SH-SY5Y (cell line): ENCODE measurements around the gene MAPK12.

ENCODE experiments used
- GATA2 ChIP-seq: IDR thresholded peaks from 2 replicates; pipeline ENCODE4 v1.6.1; 2011; ENCODE audit warnings: mild to moderate bottlenecking, low read depth, low read length
- GATA3 ChIP-seq: IDR thresholded peaks from 2 replicates; pipeline ENCODE4 v1.6.1; 2011; ENCODE audit warnings: low read depth, mild to moderate bottlenecking, low read length, moderate library complexity

Gene MAPK12

DNA sequence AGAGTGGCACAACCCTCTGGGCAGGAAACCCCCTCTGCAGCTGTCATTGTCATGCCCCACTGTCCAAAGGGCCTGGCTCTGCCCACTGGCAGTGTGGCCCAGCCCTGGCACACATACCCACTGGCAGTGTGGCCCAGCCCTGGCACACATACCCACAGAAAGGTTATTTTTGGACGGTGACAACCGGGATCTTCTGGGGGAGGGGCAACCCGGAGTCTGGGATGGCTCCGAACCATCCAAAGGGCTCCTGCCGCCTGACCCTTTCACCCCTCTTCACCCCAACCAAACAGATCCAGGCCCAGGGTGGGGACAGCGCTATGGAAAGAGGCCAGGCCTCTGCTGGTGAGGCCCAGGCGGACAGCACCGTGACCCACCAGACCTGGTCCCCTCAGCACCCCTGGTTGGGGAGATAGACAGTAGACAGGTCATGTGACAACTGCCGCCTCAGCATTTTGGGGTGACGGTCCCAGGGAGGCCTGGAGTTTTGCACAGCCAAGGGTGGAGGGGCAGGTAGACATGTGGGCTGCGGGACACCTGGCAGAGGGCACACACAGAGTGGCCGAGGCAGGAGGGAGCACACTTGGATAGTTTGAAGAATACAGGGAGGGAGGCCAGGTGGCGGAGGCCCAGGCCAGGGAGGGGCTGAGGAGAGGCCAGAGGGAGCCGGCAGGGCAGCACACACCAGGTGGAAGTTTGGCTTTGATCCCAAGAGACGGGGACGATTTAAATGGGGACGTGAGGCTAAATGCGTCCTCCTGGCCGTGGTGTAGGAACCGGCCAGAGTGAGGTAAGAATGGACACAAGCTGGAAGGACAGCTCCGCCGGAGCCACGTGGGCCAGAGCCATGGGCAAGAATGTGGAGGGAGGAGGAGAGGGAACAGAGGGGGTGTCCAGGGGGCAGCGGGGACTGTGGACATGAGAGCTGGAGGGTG, 2.9 kb downstream of the MAPK12 start:
- TF ChIP-seq GATA2: no peak
- no peak for TF ChIP-seq GATA3

DNA sequence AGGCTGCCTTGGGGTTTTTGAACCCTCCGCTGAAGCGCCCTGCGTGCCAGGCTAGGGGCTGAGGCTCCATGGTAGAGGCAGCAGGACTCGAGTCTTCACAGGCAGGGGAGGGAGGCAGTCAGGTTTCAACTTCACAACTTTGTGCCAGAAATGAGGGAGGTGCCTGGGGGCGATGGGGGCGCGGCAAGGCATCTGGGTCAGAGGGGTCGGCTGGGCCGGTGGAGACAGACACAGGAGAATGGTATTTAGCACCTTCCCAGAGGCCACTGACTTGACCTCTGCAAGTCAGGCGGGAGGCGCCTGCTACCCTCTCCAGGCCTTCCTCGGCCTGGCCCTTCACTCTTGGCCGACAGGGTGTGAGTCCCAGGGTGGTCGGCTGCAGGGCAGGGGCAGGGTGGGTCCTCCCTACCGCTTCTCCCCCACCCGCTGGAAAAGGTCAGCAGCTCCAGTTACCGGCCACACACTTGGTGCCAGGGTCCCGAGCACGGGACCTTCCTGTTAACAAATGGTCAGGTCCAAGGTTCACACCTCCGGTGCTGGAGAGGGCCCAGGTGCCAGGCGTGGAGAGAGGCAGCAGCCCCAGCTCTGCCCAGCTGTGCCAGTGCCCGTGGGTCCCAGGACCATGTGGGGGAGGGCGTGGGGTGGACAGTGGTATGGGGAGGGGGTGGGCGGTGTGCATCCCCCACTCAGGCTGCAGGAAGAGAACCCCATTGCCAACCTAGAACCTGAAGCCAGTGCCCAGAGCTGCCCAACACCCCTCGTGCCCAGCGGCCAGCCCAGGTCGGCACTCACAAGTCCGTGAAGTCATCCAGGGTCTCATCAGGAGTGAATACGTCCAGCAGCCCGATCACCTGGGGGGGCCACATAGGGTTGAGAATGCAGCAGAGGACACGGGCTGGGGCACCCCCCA, 3.8 kb downstream of the MAPK12 start:
- TF ChIP-seq GATA3 (no peak), GATA2 (no peak)

- TF ChIP-seq GATA2 (no peak), GATA3 (no peak)
Measured at GRCh38 chr22:50257041-50257440, 4.4 kb downstream of the MAPK12 start.

- TF ChIP-seq GATA3: no peak
- TF ChIP-seq GATA2: no peak
Measured at GRCh38 chr22:50256258-50256862, 5.1 kb downstream of the MAPK12 start.

DNA sequence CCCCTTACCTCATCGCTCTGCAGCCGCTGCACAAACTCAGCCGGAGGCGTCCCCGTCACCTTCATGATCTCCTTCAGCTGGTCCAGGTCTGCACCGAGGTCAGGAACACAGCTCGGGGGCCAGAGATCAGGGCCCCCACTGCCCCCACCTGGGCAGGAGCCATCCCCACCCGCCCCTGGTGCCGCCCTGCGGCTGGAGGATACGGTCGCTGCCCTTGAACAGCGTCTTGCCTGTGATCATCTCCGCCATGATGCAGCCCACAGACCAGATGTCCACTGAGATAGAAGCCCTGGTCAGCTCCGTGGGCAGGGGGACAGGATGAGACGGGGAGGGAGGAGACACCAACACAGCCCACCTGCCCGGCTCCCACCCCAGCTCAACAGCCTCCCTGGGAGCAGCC, 5.9 kb downstream of the MAPK12 start:
- TF ChIP-seq GATA2: no peak
- no peak for TF ChIP-seq GATA3

DNA sequence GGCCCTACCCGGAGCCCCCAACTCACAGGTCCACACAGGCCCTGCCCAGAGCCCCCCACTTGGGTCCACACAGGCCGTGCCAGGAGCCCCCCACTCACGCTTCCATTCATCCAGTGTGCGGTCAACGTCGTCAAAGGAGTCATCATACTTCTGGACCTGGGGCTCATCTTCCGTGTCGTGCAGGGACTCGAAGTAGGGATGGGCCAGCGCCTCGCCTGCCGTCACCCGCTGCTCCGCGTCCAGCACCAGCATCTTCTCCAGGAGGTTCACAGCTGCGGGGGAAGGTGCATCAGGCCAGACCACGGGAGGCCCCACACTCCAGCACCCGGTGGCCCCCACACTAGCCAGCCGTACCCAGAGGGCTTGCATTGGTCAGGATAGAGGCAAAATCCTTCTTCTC, 6.4 kb downstream of the MAPK12 start:
- TF ChIP-seq GATA3 (no peak), GATA2 (no peak)

GRCh38 chr22:50253941-50254340, 7.5 kb downstream of the MAPK12 start:
- no peak for TF ChIP-seq GATA2
- no peak for TF ChIP-seq GATA3

- no peak for TF ChIP-seq GATA2
- no peak for TF ChIP-seq GATA3
Measured at GRCh38 chr22:50253046-50253915, 8.2 kb downstream of the MAPK12 start.

DNA sequence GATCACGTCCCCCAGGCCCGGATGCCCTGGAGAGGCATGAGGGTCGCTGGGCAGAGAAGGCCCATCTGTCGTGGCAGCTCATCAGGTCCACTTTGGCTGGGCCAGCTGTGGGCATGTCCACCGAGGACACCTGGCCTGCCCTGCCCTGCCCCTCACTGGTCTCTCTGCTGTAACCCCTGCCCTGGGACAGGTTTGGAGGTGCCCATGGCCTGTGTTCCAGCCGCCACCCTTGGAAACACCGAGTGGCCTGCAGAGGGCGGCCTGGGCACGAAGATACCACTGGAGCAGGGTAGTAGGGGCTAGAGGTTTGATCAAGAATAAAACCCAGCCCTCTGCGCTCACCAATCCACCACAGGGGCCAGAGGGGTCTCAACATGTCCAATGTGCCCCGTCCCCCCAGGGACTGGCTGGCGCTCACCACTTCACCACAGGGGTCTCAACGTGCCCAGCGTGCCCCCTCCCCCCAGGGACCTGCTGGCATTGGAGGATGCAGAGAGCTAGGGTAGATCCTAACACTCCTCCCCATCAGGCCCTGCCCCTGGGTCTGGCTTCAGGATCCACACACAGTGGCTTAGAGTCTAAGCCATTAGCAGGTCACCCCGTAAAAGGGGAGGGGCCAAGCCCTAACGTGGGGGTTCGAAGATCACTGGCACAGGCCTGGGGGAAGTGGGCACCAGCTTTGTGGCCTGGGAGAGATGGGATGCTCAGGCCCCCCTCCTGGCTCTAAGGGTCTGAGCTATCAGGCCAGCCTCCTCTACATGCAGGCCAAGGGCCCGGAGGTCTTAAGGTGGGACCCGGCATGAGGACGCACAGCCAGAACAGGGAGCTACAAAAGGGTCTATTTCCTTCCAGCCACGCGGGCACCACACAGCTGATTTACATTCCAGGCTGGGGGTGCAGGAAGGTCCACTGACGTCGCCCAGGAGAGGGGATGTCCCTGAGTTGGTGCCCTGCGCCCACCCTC, 9.1 kb downstream of the MAPK12 start:
- no peak for TF ChIP-seq GATA2
- TF ChIP-seq GATA3: no peak

- no peak for TF ChIP-seq GATA2
- no peak for TF ChIP-seq GATA3
Measured at GRCh38 chr22:50251477-50252081, 9.9 kb downstream of the MAPK12 start.

- TF ChIP-seq GATA2 (no peak), GATA3 (no peak)
Measured at GRCh38 chr22:50250555-50251476, 10.7 kb downstream of the MAPK12 start, which contains the start of gene HDAC10. Gene HDAC10, minus strand, starts transcription at chr22:50251265. Its CDS starts 233 bp downstream, at chr22:50251032.

DNA sequence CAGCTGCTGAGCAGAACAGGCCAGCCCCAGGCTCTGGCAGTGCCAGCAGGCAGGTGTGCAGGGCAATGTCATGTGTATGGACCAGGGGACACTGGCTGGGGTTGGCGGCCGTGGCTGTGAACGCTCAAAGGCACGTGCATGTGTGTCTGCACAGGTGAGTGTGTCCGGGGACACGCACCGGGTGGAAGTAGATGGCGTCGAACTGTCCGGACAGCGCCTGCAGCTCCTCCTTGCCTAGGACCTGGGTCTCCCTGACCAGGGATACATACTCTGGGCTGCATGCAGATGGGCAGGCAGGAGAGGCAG, 11.3 kb downstream of the MAPK12 start:
- TF ChIP-seq GATA2 (no peak), GATA3 (no peak)
